UCSD-AML1 (cell line): ENCODE data around the gene SRPK1.

Experiments used
- DNase-seq: peaks from one replicate; lab custom pipeline; 2025; ENCODE audit not compliant: unreplicated experiment; lab: John Stamatoyannopoulos, UW

Gene SRPK1

GRCh38 chr6:35829306-35829705 lies 91.6 kb downstream of the SRPK1 start:
- no peak for DNase-seq

GRCh38 chr6:35824552-35825192 lies 96.2 kb downstream of the SRPK1 start:
- DNase-seq = no peak

GRCh38 chr6:35823601-35824000 lies 97.3 kb downstream of the SRPK1 start:
- no peak for DNase-seq

GRCh38 chr6:35817515-35817914 lies 103.4 kb downstream of the SRPK1 start:
- DNase-seq = no peak

- no peak for DNase-seq
Observed at GRCh38 chr6:35811699-35811995, 109.3 kb downstream of the SRPK1 start.

- DNase-seq = no peak
Observed at GRCh38 chr6:35810971-35811698, 109.8 kb downstream of the SRPK1 start.

GRCh38 chr6:35809809-35810208 lies 111.1 kb downstream of the SRPK1 start:
- DNase-seq = no peak

- DNase-seq = no peak
Observed at GRCh38 chr6:35808688-35809087, 112.2 kb downstream of the SRPK1 start.

GRCh38 chr6:35804996-35805736 lies 115.7 kb downstream of the SRPK1 start, which contains the start of gene LHFPL5:
Gene LHFPL5, plus strand, starts transcription at chr6:35805352. Its CDS starts 319 bp downstream, at chr6:35805671.
- DNase-seq = peak; percentile 72

GRCh38 chr6:35801148-35801547 lies 119.8 kb downstream of the SRPK1 start:
- DNase-seq = no peak

- no peak for DNase-seq
Observed at GRCh38 chr6:35798706-35799105, 122.2 kb downstream of the SRPK1 start.

- no peak for DNase-seq
Observed at GRCh38 chr6:35797837-35798526, 122.9 kb downstream of the SRPK1 start.

GRCh38 chr6:35796236-35796635 lies 124.7 kb downstream of the SRPK1 start:
- DNase-seq = no peak

- no peak for DNase-seq
Observed at GRCh38 chr6:35795453-35796071, 125.3 kb downstream of the SRPK1 start.

GRCh38 chr6:35794536-35795452 lies 126.1 kb downstream of the SRPK1 start:
- no peak for DNase-seq

GRCh38 chr6:35790683-35791082 lies 130.2 kb downstream of the SRPK1 start:
- no peak for DNase-seq

- DNase-seq = no peak
Observed at GRCh38 chr6:35788423-35788982, 132.4 kb downstream of the SRPK1 start.

- DNase-seq = no peak
Observed at GRCh38 chr6:35787266-35788218, 133.4 kb downstream of the SRPK1 start.

GRCh38 chr6:35786810-35787209 lies 134.1 kb downstream of the SRPK1 start:
- DNase-seq = no peak
